Peyer's patch (tissue), 4 donors: ENCODE measurements around the gene SH3TC1.

Source experiments
- POLR2A ChIP-seq, 2 donors: fragments of 450-650 bp; IDR thresholded peaks; one replicate each; pipeline ENCODE4 v1.5.1; 2017; ENCODE audit warnings: antibody characterized with exemption in 2 of 2, mild to moderate bottlenecking in 2 of 2, moderate library complexity in 2 of 2
- TF ChIP-seq, protein P1 (sequence below), 6 experiments: fragments of 450-650 bp in 4 of 6; fragments of 200-600 bp in 2 of 6; sonication (generic) in 1 of 6; IDR thresholded peaks; one replicate each; pipeline ENCODE4 v1.5.1; 2017 to 2019; ENCODE audit warnings: antibody characterized with exemption in 6 of 6, mild to moderate bottlenecking in 3 of 6, moderate library complexity in 1 of 6

DNA sequence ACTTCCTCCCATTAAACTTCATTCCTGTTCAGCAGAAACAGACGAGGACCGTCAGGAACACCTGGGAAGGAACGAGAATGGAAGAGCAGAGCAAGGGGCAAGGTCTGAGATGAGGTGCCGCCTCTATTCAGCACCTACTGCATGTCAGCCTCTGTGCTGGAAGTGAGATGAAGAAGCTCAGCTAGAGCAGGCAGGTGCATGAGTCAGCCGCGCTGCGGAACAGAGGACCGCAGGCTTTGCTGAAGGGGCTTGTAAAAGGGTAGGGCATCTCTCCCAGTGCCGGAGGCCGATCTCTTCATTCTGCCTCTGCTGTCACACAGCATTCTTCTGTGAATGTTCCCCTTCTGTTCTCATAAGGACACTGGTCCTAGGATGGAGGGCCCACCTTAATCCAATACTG lies 34.4 kb upstream of the SH3TC1 start:
- TF ChIP-seq, protein P1, sequence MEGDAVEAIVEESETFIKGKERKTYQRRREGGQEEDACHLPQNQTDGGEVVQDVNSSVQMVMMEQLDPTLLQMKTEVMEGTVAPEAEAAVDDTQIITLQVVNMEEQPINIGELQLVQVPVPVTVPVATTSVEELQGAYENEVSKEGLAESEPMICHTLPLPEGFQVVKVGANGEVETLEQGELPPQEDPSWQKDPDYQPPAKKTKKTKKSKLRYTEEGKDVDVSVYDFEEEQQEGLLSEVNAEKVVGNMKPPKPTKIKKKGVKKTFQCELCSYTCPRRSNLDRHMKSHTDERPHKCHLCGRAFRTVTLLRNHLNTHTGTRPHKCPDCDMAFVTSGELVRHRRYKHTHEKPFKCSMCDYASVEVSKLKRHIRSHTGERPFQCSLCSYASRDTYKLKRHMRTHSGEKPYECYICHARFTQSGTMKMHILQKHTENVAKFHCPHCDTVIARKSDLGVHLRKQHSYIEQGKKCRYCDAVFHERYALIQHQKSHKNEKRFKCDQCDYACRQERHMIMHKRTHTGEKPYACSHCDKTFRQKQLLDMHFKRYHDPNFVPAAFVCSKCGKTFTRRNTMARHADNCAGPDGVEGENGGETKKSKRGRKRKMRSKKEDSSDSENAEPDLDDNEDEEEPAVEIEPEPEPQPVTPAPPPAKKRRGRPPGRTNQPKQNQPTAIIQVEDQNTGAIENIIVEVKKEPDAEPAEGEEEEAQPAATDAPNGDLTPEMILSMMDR (IDR thresholded peaks at IDR 0.05): no peak
- TF ChIP-seq POLR2A (IDR thresholded peaks at IDR 0.05): no peak
